Smooth muscle cell of trachea (primary cell): ENCODE data around the gene MLH3. TPM values are rescaled to one million over a fixed set of nuclear protein-coding genes. Genes with fewer than 3 reads are reported as not detected.

Experiments
- total RNA-seq: library from RNA; depleted of rRNA; stranded (reverse); fragments of >200 nt; gene quantifications from 2 replicates; pipeline ENCODE4 v1.2.1, GENCODE V29; 2014

MLH3 gene
- total RNA-seq: 28.7 and 42.3 TPM in 2 replicates

GRCh38 chr14:75050852-75051555 lies at the start of gene MLH3:
TSS of gene MLH3 (minus strand) at chr14:75051467. CDS start at chr14:75049655, 1,812 bp downstream.

GRCh38 chr14:75069121-75069810 lies 18.0 kb upstream of the MLH3 start, which contains the start of gene ZC2HC1C:
TSS of gene ZC2HC1C (plus strand) at chr14:75069641. CDS start at chr14:75070574, 933 bp downstream.

GRCh38 chr14:75063491-75064204 lies 12.4 kb upstream of the MLH3 start, which contains the start of gene ACYP1:
TSS of gene ACYP1 (minus strand) at chr14:75064024. CDS start at chr14:75063553, 471 bp downstream.

GRCh38 chr14:75002392-75003249 lies 48.6 kb downstream of the MLH3 start, which contains the start of gene EIF2B2:
TSS of gene EIF2B2 (plus strand) at chr14:75002921. CDS start at chr14:75002991, 70 bp downstream.

Other genes starting within 250 kb of the MLH3 start
- not detected in 2 replicates for gene PROX2, start 175.3 kb downstream of the MLH3 start, total RNA-seq
- gene DLST, start 169.6 kb downstream of the MLH3 start, total RNA-seq: 126 and 127 TPM in 2 replicates
- 1.0 and 1.2 TPM in 2 replicates for gene RPS6KL1, start 128.2 kb downstream of the MLH3 start, total RNA-seq
- 14.8 and 22.5 TPM in 2 replicates for gene PGF, start 95.9 kb downstream of the MLH3 start, total RNA-seq
- gene EIF2B2, start 48.5 kb downstream of the MLH3 start, total RNA-seq: 58.8 and 70.3 TPM in 2 replicates
- 10.9 and 22.7 TPM in 2 replicates for gene ACYP1, start 12.6 kb upstream of the MLH3 start, total RNA-seq
- 1.2 and 2.5 TPM in 2 replicates for gene ZC2HC1C, start 18.2 kb upstream of the MLH3 start, total RNA-seq
- gene NEK9, start 75.6 kb upstream of the MLH3 start, total RNA-seq: 77.7 and 165 TPM in 2 replicates
- 262 and 364 TPM in 2 replicates for gene TMED10, start 125.1 kb upstream of the MLH3 start, total RNA-seq
- 7.0 and 8.3 TPM in 2 replicates for gene FOS, start 227.4 kb upstream of the MLH3 start, total RNA-seq